CD14-positive monocyte (primary cell): ENCODE results near the gene DNMT3A. TPM values are rescaled to one million over a fixed set of nuclear protein-coding genes. Genes with fewer than 3 reads are reported as not detected.

Experiments
- DNase-seq, 3 donors: peaks; one replicate each; pipeline ENCODE4 v3.0.0-alpha.2; 2011 to 2022
- H2AFZ ChIP-seq: 2 replicates; pipeline ENCODE4 v1.6.0; 2012; ENCODE audit warnings: mild to moderate bottlenecking, low read depth, low read length, inconsistent platforms; ENCODE audit not compliant: insufficient read depth, poor library complexity, severe bottlenecking
- H3K27ac ChIP-seq, 2 donors: 1 replicate in 1 of 2; 2 replicates in 1 of 2; pipeline ENCODE4 v1.5.1; 2012 to 2013; ENCODE audit warnings: low read length in 2 of 2, control low read depth in 1 of 2, inconsistent platforms in 1 of 2, low read depth in 1 of 2, mild to moderate bottlenecking in 1 of 2
- H3K27me3 ChIP-seq, 2 donors: one replicate each; pipeline versions ENCODE4 v1.6.0 to v1.6.1; 2011 to 2013; ENCODE audit warnings: low read length in 2 of 2; ENCODE audit not compliant: control insufficient read depth in 2 of 2, insufficient read depth in 2 of 2
- H3K36me3 ChIP-seq, 2 donors: replicated peaks in 1 of 2; 1 replicate in 1 of 2; 2 replicates in 1 of 2; pipeline versions ENCODE4 v1.5.1 to v1.6.1; 2012 to 2013; ENCODE audit warnings: low read length in 2 of 2, control low read depth in 1 of 2, inconsistent platforms in 1 of 2, mild to moderate bottlenecking in 1 of 2; ENCODE audit not compliant: insufficient read depth in 2 of 2, control insufficient read depth in 1 of 2
- H3K4me1 ChIP-seq, 2 donors: 1 replicate in 1 of 2; 2 replicates in 1 of 2; pipeline versions ENCODE4 v1.5.1 to v1.6.1; 2012 to 2013; ENCODE audit warnings: low read length in 2 of 2, control low read depth in 1 of 2, inconsistent platforms in 1 of 2, mild to moderate bottlenecking in 1 of 2, moderate library complexity in 1 of 2; ENCODE audit not compliant: insufficient read depth in 2 of 2, control insufficient read depth in 1 of 2
- H3K4me2 ChIP-seq: replicated peaks from 2 replicates; pipeline ENCODE3; 2012; ENCODE audit warnings: low read length, moderate library complexity, mild to moderate bottlenecking; ENCODE audit not compliant: poor library complexity, severe bottlenecking; ENCODE audit errors: extremely low read depth
- H3K4me3 ChIP-seq, 3 experiments: fragments of 200-600 bp in 1 of 3; sonication (generic) in 1 of 3; replicated peaks in 1 of 3; 1 replicate in 2 of 3; 2 replicates in 1 of 3; pipeline ENCODE4 v1.5.1; 2011 to 2013; ENCODE audit warnings: low read length in 3 of 3, mild to moderate bottlenecking in 3 of 3, control low read depth in 2 of 3, low read depth in 2 of 3, inconsistent platforms in 1 of 3, moderate library complexity in 1 of 3
- H3K79me2 ChIP-seq: 2 replicates; pipeline ENCODE4 v1.6.0; 2012; ENCODE audit warnings: mild to moderate bottlenecking, control low read depth, inconsistent platforms, low read length, moderate library complexity; ENCODE audit not compliant: insufficient read depth
- H3K9ac ChIP-seq: 2 replicates; pipeline ENCODE4 v1.6.0; 2017; ENCODE audit warnings: low read length, mild to moderate bottlenecking; ENCODE audit not compliant: insufficient read depth, poor library complexity, severe bottlenecking
- H3K9me3 ChIP-seq, 2 donors: replicated peaks in 1 of 2; 1 replicate in 1 of 2; 2 replicates in 1 of 2; pipeline versions ENCODE4 v1.5.1 to v1.6.1; 2012 to 2013; ENCODE audit warnings: low read length in 2 of 2, control low read depth in 1 of 2; ENCODE audit not compliant: control insufficient read depth in 1 of 2, insufficient read depth in 1 of 2
- H4K20me1 ChIP-seq: 2 replicates; pipeline ENCODE4 v1.6.0; 2012; ENCODE audit warnings: mild to moderate bottlenecking, low read length, control low read depth, moderate library complexity; ENCODE audit not compliant: insufficient read depth
- H3K27ac Mint-ChIP-seq, 7 donors: one replicate each; pipeline ENCODE4 v1.8.0; 2020; ENCODE audit warnings: mild to moderate bottlenecking in 7 of 7, mixed read lengths in 7 of 7, moderate library complexity in 6 of 7, inconsistent platforms in 2 of 7
- H3K27me3 Mint-ChIP-seq, 3 donors: one replicate each; pipeline ENCODE4 v1.8.0; 2021 to 2022; ENCODE audit warnings: low read depth in 3 of 3, mild to moderate bottlenecking in 3 of 3, mixed read lengths in 3 of 3, moderate library complexity in 3 of 3, inconsistent platforms in 1 of 3
- H3K36me3 Mint-ChIP-seq, 2 donors: one replicate each; pipeline ENCODE4 v1.8.0; 2020; ENCODE audit warnings: mixed read lengths in 2 of 2, inconsistent platforms in 1 of 2, mild to moderate bottlenecking in 1 of 2
- H3K4me1 Mint-ChIP-seq: one replicate; pipeline ENCODE4 v1.8.0; 2020; ENCODE audit warnings: mild to moderate bottlenecking, mixed read lengths
- H3K4me3 Mint-ChIP-seq, 2 donors: one replicate each; pipeline ENCODE4 v1.8.0; 2020; ENCODE audit warnings: mild to moderate bottlenecking in 2 of 2, mixed read lengths in 2 of 2, moderate library complexity in 1 of 2
- H3K9me3 Mint-ChIP-seq, 7 donors: one replicate each; pipeline ENCODE4 v1.8.0; 2020 to 2022; ENCODE audit warnings: mixed read lengths in 7 of 7, mild to moderate bottlenecking in 6 of 7, moderate library complexity in 6 of 7, inconsistent platforms in 2 of 7
- WGBS: methylation state at CpG from one replicate; pipeline ENCODE4 v1.1.5; 2013; ENCODE audit warnings: missing lambda C conversion rate; ENCODE audit not compliant: insufficient coverage; 5-methylcytosine and 5-hydroxymethylcytosine counted together
- intact Hi-C, 2 donors: fragments of 100-400 bp; cut with micrococcal nuclease; formaldehyde crosslinking; loops; one replicate each; pipeline versions ENCODE4 v1.15.0 to v1.15.1; 2023
- polyA plus RNA-seq, 3 donors: library from polyadenylated mRNA; depleted of rRNA in 1 of 3; unstranded in 2 of 3; stranded (reverse) in 1 of 3; fragments of 300-500 nt in 2 of 3; fragments of >200 nt in 1 of 3; fragmentation: Illumina TruSeq in 2 of 3; gene quantifications; 1 replicate in 2 of 3; 2 replicates in 1 of 3; pipeline ENCODE4 v1.2.3, GENCODE V29; 2012 to 2021
- TF ChIP-seq, protein P1 (sequence below): fragments of 200-600 bp; IDR thresholded peaks from one replicate; pipeline ENCODE4 v1.8.0; 2022; ENCODE audit warnings: antibody characterized with exemption, mild to moderate bottlenecking

The DNMT3A gene
- polyA plus RNA-seq, 3 donors: 1.7 to 7.9 (median 2.7) TPM

DNA sequence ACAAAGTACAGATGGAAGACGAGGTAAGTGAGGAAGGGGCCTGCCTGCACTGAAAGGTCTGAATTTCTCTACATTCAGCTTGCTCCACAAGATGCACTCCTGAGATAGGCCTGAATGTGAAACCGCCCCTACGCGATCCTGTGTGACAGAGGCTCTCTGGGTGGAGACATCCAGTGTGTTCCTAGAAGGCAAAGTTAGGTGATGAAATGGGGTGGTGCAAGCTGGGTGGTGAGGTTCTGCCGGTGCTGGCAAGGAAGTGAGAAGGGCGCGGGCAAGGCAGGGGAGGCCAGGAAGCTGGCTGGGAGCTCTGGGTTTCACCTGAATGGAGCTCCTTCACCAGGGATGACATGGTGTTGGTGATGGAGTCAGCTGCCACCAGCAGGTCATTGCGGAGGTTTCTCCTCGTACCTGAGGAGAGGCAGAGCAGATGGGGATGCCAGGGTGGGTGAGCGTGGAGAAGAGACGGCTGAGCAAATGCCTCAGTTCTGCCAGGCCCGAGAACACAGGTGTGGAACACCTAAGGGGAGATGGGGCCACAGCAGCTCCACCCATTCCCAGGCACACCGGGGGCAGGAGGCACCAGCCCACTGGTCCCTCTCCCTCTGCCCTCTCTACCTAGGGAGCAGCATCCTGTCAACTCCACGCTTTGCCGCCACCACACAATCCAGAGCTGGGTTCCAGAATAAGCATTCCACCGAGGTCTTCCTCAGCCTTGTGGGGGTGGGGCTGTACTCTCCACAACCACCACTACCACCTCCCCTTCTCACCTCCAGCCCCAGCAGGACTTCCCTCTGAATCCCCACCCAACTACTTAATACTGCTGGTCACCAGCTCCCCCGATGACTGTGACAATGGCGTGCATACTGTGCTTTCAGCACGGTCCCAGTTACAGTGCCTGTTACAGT is 45.5 kb upstream of the DNMT3A start:
- Mint-ChIP-seq H3K27ac (no peak overlapping the region), H3K27me3 (peaks cover 0 to 2% (median 0%) of the 10 kb centered on the region in 3 donors), H3K4me3 (no peak overlapping the region), H3K9me3 (peaks cover 0 to 2% (median 0%) of the 10 kb centered on the region in 7 donors), H3K4me1 (peaks cover 10% of the 10 kb centered on the region), H3K36me3 (no peaks in the 10 kb centered on the region)
- H3K4me2 ChIP-seq: no peak overlapping the region
- no peaks in the 10 kb centered on the region for H3K9me3 ChIP-seq
- TF ChIP-seq, protein P1, sequence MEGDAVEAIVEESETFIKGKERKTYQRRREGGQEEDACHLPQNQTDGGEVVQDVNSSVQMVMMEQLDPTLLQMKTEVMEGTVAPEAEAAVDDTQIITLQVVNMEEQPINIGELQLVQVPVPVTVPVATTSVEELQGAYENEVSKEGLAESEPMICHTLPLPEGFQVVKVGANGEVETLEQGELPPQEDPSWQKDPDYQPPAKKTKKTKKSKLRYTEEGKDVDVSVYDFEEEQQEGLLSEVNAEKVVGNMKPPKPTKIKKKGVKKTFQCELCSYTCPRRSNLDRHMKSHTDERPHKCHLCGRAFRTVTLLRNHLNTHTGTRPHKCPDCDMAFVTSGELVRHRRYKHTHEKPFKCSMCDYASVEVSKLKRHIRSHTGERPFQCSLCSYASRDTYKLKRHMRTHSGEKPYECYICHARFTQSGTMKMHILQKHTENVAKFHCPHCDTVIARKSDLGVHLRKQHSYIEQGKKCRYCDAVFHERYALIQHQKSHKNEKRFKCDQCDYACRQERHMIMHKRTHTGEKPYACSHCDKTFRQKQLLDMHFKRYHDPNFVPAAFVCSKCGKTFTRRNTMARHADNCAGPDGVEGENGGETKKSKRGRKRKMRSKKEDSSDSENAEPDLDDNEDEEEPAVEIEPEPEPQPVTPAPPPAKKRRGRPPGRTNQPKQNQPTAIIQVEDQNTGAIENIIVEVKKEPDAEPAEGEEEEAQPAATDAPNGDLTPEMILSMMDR: no peak
- H4K20me1 ChIP-seq: no peaks in the 10 kb centered on the region
- no peak overlapping the region for H3K27ac ChIP-seq
- no peaks in the 10 kb centered on the region for H3K27me3 ChIP-seq
- 84% methylated on average over 15 of the region's 19 CpGs for WGBS
- H3K36me3 ChIP-seq: no peaks in the 10 kb centered on the region
- no peak overlapping the region for H3K4me3 ChIP-seq
- intact Hi-C loops: no loop called here
- no peaks in the 10 kb centered on the region for H3K79me2 ChIP-seq
- H3K9ac ChIP-seq: no peak overlapping the region
- no peak overlapping the region for H2AFZ ChIP-seq
- no peaks in the 10 kb centered on the region for H3K4me1 ChIP-seq
- DNase-seq: no peak

DNA sequence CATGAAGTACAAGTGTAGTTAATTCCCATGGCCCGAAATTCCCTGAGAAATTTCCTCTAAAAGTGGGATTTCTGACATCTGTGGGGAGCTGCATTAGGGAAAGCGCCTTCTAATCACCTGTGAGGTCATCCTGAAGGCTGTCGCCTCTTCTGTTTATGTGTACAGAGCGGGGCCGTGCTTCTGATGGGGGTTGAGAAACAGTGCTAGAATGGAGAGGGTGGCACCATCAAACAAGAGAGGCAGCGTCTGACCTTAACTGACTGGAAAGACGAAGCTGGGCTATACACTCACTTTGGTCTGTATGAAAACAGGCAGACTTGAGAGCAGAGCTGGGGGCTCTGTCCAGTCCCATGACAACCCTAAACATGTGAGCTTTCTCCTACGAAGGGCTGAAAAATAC is 44.2 kb upstream of the DNMT3A start:
- Mint-ChIP-seq H3K27ac (no peak overlapping the region), H3K36me3 (no peaks in the 10 kb centered on the region), H3K27me3 (no peaks in the 10 kb centered on the region), H3K4me1 (peaks cover 20% of the 10 kb centered on the region), H3K9me3 (no peaks in the 10 kb centered on the region), H3K4me3 (no peak overlapping the region)
- H3K9ac ChIP-seq: no peak overlapping the region
- intact Hi-C loops: no loop called here
- TF ChIP-seq, protein P1: no peak
- H3K27me3 ChIP-seq: no peaks in the 10 kb centered on the region
- H3K4me1 ChIP-seq: peaks cover 9 to 10% of the 10 kb centered on the region in 2 donors
- no peak overlapping the region for H3K4me3 ChIP-seq
- no peak for DNase-seq
- no peak overlapping the region for H3K4me2 ChIP-seq
- no peak overlapping the region for H3K27ac ChIP-seq
- no peaks in the 10 kb centered on the region for H3K9me3 ChIP-seq
- H2AFZ ChIP-seq: no peak overlapping the region
- no peaks in the 10 kb centered on the region for H3K36me3 ChIP-seq
- WGBS: 96% methylated on average over 3 of the region's 8 CpGs
- H4K20me1 ChIP-seq: no peaks in the 10 kb centered on the region
- no peaks in the 10 kb centered on the region for H3K79me2 ChIP-seq
